A549 (cell line): ENCODE measurements around the gene SLC39A13. TPM values are rescaled to one million over a fixed set of nuclear protein-coding genes. Genes with fewer than 3 reads are reported as not detected.

Experiments
- ATAC-seq, 2 experiments: fragments of 200-7000 bp in 1 of 2; fragments of >200 bp in 1 of 2; cut with Nextera tagmentation in 1 of 2; cut with Tn5 transposase in 1 of 2; 3 replicates each; pipeline versions ENCODE4 v1.8.0 to v1.9.1; 2018 to 2020; ENCODE audit warnings: mild to moderate bottlenecking in 1 of 2, moderate library complexity in 1 of 2
- CTCF ChIA-PET: fragments of 300-600 bp; sonication (Branson Sonifier 250); formaldehyde crosslinking; extraction: SDS; loops from one replicate; lab custom pipeline; 2021; ENCODE audit warnings: antibody characterized with exemption, inconsistent platforms; lab: Yijun Ruan, JAX
- POLR2A ChIA-PET: fragments of 350-600 bp; formaldehyde crosslinking; extraction: SDS; loops from one replicate; lab custom pipeline; 2021; ENCODE audit warnings: antibody characterized with exemption, inconsistent platforms; lab: Yijun Ruan, JAX
- DNase-seq, 2 experiments: peaks; one replicate each; pipeline versions ENCODE4 v3.0.0 to v3.0.0-alpha.2; 2011 to 2016; ENCODE audit warnings: low read depth in 1 of 2, low spot score in 1 of 2
- FAIRE-seq: peaks from 2 replicates; lab custom pipeline; 2011; peaks lifted over from hg19 to GRCh38; lab: Jason Lieb, UNC
- H3K27ac ChIP-seq, 2 experiments: fragments of >200 bp; sonication (Bioruptor Twin); formaldehyde crosslinking; 3 replicates each; pipeline ENCODE4 v1.5.1; 2016 to 2017
- H3K4me1 ChIP-seq: fragments of >200 bp; sonication (Bioruptor Twin); formaldehyde crosslinking; 3 replicates; pipeline ENCODE4 v1.6.1; 2016
- H3K4me2 ChIP-seq: fragments of >200 bp; sonication (Bioruptor Twin); formaldehyde crosslinking; 3 replicates; pipeline ENCODE4 v1.6.1; 2016
- H3K4me3 ChIP-seq: fragments of >200 bp; sonication (Bioruptor Twin); formaldehyde crosslinking; 3 replicates; pipeline ENCODE4 v1.5.1; 2016
- H3K9me3 ChIP-seq: fragments of >200 bp; sonication (Bioruptor Twin); formaldehyde crosslinking; 3 replicates; pipeline ENCODE4 v1.6.1; 2016
- CBX2 ChIP-seq: fragments of 200-600 bp; sonication (generic); IDR thresholded peaks from 2 replicates; pipeline ENCODE4 v1.6.1; 2016; ENCODE audit warnings: low read depth, mild to moderate bottlenecking, borderline replicate concordance
- CHD4 ChIP-seq: fragments of 200-600 bp; sonication (generic); IDR thresholded peaks from 2 replicates; pipeline ENCODE4 v1.6.1; 2016; ENCODE audit warnings: antibody characterized with exemption, mild to moderate bottlenecking, borderline replicate concordance
- EP300 ChIP-seq, 2 experiments: fragments of >200 bp; sonication (Bioruptor Twin); formaldehyde crosslinking; IDR thresholded peaks; 2 replicates in 1 of 2; 3 replicates in 1 of 2; pipeline ENCODE4 v1.6.1; 2016 to 2017
- FOXS1 ChIP-seq: fragments of 250-450 bp; sonication (Bioruptor Pico); IDR thresholded peaks from 2 replicates; pipeline ENCODE4 v1.5.0; 2020; ENCODE audit warnings: mild to moderate bottlenecking, moderate library complexity
- HOXA7 ChIP-seq: fragments of 250-450 bp; sonication (Bioruptor Pico); IDR thresholded peaks from 2 replicates; pipeline ENCODE4 v1.5.0; 2020; ENCODE audit warnings: mild to moderate bottlenecking, moderate library complexity
- MAZ ChIP-seq: fragments of 150-350 bp; IDR thresholded peaks from 2 replicates; pipeline ENCODE4 v1.6.1; 2014; ENCODE audit warnings: antibody characterized with exemption, low read depth, low read length, borderline replicate concordance
- RCOR1 ChIP-seq: fragments of 150-350 bp; IDR thresholded peaks from 2 replicates; pipeline ENCODE4 v1.6.1; 2014; ENCODE audit warnings: antibody characterized with exemption, low read length, low read depth
- SREBF2 ChIP-seq: fragments of 450-650 bp; IDR thresholded peaks from 2 replicates; pipeline ENCODE4 v1.6.1; 2014; ENCODE audit warnings: mild to moderate bottlenecking, moderate library complexity
- WGBS: methylation state at CpG from one replicate; pipeline ENCODE4 v1.1.6; 2017; ENCODE audit errors: missing lambda C conversion rate; 5-methylcytosine and 5-hydroxymethylcytosine counted together
- polyA plus RNA-seq, 4 experiments: library from polyadenylated mRNA; depleted of rRNA in 3 of 4; stranded (reverse); fragments of >200 nt; fragmentation: RNase III in 1 of 4; extraction: RNeasy Plus Mini Kit Qiagen cat#74134 plus additional on column Dnase treatment in 1 of 4; gene quantifications; 2 replicates in 3 of 4; 3 replicates in 1 of 4; pipeline ENCODE4 v1.2.3, GENCODE V29; 2011 to 2017
- TF ChIP-seq, protein P1 (sequence below): IDR thresholded peaks from 2 replicates; pipeline ENCODE4 v1.6.1; 2012
- TF ChIP-seq, protein P2 (sequence below): fragments of >200 bp; sonication (Bioruptor Twin); formaldehyde crosslinking; IDR thresholded peaks from 3 replicates; pipeline ENCODE4 v1.6.1; 2016
- TF ChIP-seq, protein P3 (sequence below): fragments of 200-600 bp; sonication (generic); IDR thresholded peaks from 2 replicates; pipeline ENCODE4 v1.6.1; 2016; ENCODE audit warnings: antibody characterized with exemption, mild to moderate bottlenecking, moderate library complexity
- TF ChIP-seq, protein P4 (sequence below): fragments of >200 bp; sonication (Bioruptor Twin); formaldehyde crosslinking; IDR thresholded peaks from 2 replicates; pipeline ENCODE4 v1.6.1; 2016

SLC39A13 gene
- polyA plus RNA-seq, 2 of the 4 experiments (the other 2 are of a cell fraction) = 10.8 to 35.2 TPM

DNA sequence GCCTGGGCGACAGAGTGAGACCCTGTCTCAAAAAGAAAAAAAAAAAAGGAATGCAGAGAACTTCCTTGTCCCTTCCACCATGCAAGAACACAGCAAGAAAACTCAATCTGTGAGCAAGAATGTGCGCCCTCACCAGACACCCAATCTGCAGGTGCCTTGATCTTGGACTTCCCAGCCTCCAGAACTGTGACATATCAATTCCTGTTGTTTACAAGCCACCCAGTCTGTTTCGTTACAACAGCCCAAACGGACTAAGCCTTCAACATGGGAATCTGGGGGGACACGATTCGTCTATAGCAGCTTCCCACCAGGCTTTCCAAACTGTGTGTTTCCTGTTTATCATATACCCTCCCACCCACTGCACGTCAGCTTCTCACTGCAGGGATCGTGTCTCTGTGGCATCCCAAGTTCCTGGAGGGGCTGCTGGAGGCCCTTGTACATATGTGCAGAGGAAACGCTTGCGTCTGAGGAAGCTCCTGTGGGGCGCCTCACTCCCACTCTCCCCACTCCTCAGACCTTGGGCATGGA, 28.9 kb downstream of the SLC39A13 start:
- no peak overlapping the region for H3K4me3 ChIP-seq
- WGBS = 87% methylated on average over 11 of the region's 11 CpGs
- ChIA-PET CTCF (interaction anchor here (1.3 to 1.6 kb wide), 3 partner anchors 8 to 25 kb away, joined by 4 read pairs; no protein-coding TSS in a partner anchor), POLR2A (no interaction called here)
- FAIRE-seq (no peak), DNase-seq (no peak), ATAC-seq (no peak)
- TF ChIP-seq CBX2 = no peak
- TF ChIP-seq EP300 (IDR thresholded peaks at IDR 0.05) = no peak
- no peak for TF ChIP-seq FOXS1
- no peak for TF ChIP-seq HOXA7 (CRISPR knock-in tag)
- no peak for TF ChIP-seq MAZ
- TF ChIP-seq RCOR1 = no peak
- TF ChIP-seq, protein P1, sequence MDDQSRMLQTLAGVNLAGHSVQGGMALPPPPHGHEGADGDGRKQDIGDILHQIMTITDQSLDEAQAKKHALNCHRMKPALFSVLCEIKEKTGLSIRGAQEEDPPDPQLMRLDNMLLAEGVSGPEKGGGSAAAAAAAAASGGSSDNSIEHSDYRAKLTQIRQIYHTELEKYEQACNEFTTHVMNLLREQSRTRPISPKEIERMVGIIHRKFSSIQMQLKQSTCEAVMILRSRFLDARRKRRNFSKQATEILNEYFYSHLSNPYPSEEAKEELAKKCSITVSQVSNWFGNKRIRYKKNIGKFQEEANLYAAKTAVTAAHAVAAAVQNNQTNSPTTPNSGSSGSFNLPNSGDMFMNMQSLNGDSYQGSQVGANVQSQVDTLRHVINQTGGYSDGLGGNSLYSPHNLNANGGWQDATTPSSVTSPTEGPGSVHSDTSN = no peak
- no peak for TF ChIP-seq SREBF2
- TF ChIP-seq, protein P2, sequence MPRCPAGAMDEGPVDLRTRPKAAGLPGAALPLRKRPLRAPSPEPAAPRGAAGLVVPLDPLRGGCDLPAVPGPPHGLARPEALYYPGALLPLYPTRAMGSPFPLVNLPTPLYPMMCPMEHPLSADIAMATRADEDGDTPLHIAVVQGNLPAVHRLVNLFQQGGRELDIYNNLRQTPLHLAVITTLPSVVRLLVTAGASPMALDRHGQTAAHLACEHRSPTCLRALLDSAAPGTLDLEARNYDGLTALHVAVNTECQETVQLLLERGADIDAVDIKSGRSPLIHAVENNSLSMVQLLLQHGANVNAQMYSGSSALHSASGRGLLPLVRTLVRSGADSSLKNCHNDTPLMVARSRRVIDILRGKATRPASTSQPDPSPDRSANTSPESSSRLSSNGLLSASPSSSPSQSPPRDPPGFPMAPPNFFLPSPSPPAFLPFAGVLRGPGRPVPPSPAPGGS = no peak
- no peak overlapping the region for H3K27ac ChIP-seq
- no peaks in the 10 kb centered on the region; the same call in 2 of the 3 replicates for H3K9me3 ChIP-seq
- no peaks in the 10 kb centered on the region for H3K4me1 ChIP-seq
- no peak overlapping the region for H3K4me2 ChIP-seq

DNA sequence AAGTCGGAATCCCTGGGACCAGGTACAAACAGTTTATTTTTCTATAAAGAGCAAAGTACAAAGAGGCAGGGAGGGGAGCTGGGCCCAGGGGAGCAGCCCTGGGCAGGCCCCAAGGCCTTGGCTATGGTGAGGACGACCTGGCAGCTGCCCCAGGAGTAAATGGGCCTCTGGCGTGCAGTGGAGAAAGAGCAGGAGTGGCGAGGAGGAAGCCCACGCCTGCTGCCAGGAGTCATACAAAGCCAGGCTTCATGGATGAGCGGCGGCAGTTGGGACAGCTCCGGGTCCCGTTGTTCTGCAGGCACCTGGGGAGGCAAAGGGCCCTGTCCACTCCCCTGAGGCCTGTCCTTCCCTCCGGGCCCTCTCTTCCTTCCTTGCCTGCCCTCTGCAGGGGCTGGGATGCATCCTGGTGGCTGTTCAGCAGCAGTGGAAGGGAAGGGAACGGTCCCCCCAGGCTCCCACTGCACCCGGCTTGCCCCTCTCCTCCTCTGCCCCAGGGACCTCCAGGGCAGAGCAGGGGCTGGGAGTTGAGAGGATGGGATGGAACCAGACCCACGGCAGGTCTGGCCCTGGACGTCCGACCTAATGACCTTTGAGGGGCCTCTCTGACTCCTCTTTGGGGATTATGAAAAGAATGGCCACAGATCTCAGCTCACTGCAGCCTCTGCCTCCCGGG, 29.5 kb downstream of the SLC39A13 start:
- CTCF ChIA-PET = interaction anchor here (1.3 to 1.6 kb wide), 3 partner anchors 8 to 26 kb away, joined by 4 read pairs; no protein-coding TSS in a partner anchor
- no peak for DNase-seq
- TF ChIP-seq, protein P3, sequence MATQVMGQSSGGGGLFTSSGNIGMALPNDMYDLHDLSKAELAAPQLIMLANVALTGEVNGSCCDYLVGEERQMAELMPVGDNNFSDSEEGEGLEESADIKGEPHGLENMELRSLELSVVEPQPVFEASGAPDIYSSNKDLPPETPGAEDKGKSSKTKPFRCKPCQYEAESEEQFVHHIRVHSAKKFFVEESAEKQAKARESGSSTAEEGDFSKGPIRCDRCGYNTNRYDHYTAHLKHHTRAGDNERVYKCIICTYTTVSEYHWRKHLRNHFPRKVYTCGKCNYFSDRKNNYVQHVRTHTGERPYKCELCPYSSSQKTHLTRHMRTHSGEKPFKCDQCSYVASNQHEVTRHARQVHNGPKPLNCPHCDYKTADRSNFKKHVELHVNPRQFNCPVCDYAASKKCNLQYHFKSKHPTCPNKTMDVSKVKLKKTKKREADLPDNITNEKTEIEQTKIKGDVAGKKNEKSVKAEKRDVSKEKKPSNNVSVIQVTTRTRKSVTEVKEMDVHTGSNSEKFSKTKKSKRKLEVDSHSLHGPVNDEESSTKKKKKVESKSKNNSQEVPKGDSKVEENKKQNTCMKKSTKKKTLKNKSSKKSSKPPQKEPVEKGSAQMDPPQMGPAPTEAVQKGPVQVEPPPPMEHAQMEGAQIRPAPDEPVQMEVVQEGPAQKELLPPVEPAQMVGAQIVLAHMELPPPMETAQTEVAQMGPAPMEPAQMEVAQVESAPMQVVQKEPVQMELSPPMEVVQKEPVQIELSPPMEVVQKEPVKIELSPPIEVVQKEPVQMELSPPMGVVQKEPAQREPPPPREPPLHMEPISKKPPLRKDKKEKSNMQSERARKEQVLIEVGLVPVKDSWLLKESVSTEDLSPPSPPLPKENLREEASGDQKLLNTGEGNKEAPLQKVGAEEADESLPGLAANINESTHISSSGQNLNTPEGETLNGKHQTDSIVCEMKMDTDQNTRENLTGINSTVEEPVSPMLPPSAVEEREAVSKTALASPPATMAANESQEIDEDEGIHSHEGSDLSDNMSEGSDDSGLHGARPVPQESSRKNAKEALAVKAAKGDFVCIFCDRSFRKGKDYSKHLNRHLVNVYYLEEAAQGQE = no peak
- TF ChIP-seq, protein P4, sequence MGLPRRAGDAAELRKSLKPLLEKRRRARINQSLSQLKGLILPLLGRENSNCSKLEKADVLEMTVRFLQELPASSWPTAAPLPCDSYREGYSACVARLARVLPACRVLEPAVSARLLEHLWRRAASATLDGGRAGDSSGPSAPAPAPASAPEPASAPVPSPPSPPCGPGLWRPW = no peak
- no peak for FAIRE-seq
- Histone ChIP-seq H3K27ac (no peak overlapping the region), H3K4me1 (no peaks in the 10 kb centered on the region), H3K9me3 (no peaks in the 10 kb centered on the region; the same call in 2 of the 3 replicates), H3K4me2 (no peak overlapping the region), H3K4me3 (no peak overlapping the region)
- peak; percentile 26 to 34; a peak in 3 of 6 replicates for ATAC-seq
- POLR2A ChIA-PET = no interaction called here
- whole genome bisulfite sequencing = 69% methylated on average over 15 of the region's 16 CpGs

DNA sequence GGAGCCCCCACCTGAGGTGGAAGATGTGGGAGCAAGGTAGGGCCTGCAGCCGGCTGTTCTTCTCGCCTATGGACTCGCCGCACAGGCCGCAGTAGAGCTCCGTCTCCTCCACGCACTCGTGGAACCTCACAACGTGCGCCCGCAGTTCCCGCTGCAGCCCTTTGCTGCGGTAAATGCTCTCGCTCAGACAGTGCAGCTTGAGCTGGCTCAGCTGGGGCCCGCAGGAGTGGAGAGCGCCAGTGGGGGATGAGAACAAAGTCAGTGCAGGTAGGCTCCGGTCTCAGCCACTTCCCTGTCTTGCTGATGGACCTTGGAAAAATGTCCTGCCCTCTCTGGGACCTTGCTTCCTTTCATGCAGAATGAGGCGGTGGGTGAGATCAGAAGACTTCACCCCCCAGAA, 30.3 kb downstream of the SLC39A13 start:
- CTCF ChIA-PET = interaction anchor here (1.3 kb wide), 1 partner anchor 9 kb away, joined by 4 read pairs; no protein-coding TSS in a partner anchor

More for the DNA sequence above, 30.3 kb downstream of the SLC39A13 start:
- 95% methylated on average over 17 of the region's 18 CpGs for WGBS
- FAIRE-seq (no peak), DNase-seq (no peak), ATAC-seq (no peak)
- no peak for TF ChIP-seq CHD4
- no peak overlapping the region for H3K4me3 ChIP-seq
- no peak overlapping the region for H3K27ac ChIP-seq
- no peaks in the 10 kb centered on the region; the same call in 2 of the 3 replicates for H3K9me3 ChIP-seq
- H3K4me2 ChIP-seq = no peak overlapping the region
- POLR2A ChIA-PET = interaction anchor here (0.7 kb wide), 2 partner anchors 27 to 173 kb away, joined by 5 to 7 read pairs; no protein-coding TSS in a partner anchor
- no peaks in the 10 kb centered on the region for H3K4me1 ChIP-seq
